BJ (cell line): ENCODE results near the gene NPC1L1. TPM values are rescaled to one million over a fixed set of nuclear protein-coding genes. Genes with fewer than 3 reads are reported as not detected.

Experiments
- CTCF ChIA-PET: fragments of 350-600 bp; formaldehyde crosslinking; extraction: SDS; loops from one replicate; lab custom pipeline; 2021; ENCODE audit warnings: antibody characterized with exemption, inconsistent platforms; lab: Yijun Ruan, JAX
- POLR2A ChIA-PET: fragments of 300-600 bp; sonication (Branson Sonifier 250); formaldehyde crosslinking; extraction: SDS; loops from one replicate; lab custom pipeline; 2021; ENCODE audit warnings: antibody characterized with exemption; lab: Charles Lee
- DNase-seq: peaks from one replicate; pipeline ENCODE4 v3.0.0-alpha.2; 2011; ENCODE audit warnings: low read depth
- H3K27me3 ChIP-seq: 2 replicates; pipeline ENCODE4 v1.6.0; 2011; ENCODE audit warnings: low read length; ENCODE audit not compliant: control insufficient read depth, insufficient read depth
- H3K36me3 ChIP-seq: 2 replicates; pipeline ENCODE4 v1.5.1; 2011; ENCODE audit warnings: low read length; ENCODE audit not compliant: control insufficient read depth, insufficient read depth
- H3K4me3 ChIP-seq: 2 replicates; pipeline ENCODE4 v1.5.1; 2011; ENCODE audit warnings: low read depth, mild to moderate bottlenecking, control low read depth, low read length
- polyA plus RNA-seq: library from polyadenylated mRNA; depleted of rRNA; stranded (reverse); fragments of >200 nt; gene quantifications from 2 replicates; pipeline ENCODE4 v1.2.3, GENCODE V29; 2011; rRNA removed
- small RNA-seq: library from RNA; depleted of rRNA; stranded (forward); fragments of <200 nt; gene quantifications from one replicate; pipeline ENCODE3, GENCODE V24; 2012; ENCODE audit warnings: low replicate concordance, low read depth; ENCODE audit not compliant: insufficient read length
- TF ChIP-seq, protein P1 (sequence below): IDR thresholded peaks from 2 replicates; pipeline ENCODE4 v1.5.1; 2011; ENCODE audit warnings: low read depth, mild to moderate bottlenecking, control low read depth, inconsistent platforms, low read length, moderate library complexity; ENCODE audit not compliant: insufficient read depth

NPC1L1 gene
- polyA plus RNA-seq, 1 experiment: not detected

DNA sequence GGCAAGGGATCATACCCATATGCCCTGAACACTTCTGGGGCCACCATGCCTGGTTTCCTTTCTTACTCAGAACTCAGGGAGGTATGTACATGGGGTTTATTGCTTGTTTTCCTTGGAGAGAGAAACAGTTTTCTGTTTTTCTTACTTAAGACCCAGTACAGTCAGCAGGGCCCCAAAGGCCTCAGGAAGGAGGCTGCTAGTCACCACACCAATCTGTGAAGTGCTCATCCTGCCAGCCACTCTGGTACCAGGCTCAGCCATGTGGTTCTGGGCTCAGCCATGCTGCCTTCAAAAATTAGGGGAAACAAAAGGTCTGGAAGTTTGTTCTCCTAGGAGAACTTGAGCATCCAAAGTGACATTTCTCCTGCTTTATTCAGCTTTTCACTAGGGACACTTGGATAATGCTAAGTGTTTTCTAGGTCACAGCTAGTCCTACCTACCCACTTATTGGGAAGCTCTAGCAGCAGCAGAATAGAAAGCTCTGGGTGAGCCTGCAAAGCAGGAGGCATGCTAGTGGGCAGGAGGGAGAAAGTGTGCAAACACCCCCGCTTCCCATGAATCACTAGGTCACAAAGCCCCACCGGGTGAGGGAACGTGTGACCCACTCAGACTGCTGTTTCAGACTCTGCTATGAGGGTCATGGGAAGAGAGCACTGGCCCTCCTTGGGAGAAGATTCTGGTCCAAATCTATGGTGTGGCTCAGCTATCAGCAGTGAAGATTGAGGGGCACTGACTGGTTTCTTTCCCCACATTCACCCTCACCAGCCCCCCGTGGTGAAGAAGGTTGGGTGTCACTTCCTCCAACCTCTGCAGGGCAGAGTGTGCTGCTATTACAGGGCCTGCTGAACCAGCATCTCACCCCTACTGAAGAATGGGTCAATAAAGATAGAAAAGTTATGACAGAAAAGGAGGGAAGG, 74.6 kb downstream of the NPC1L1 start:
- no peak overlapping the region for H3K4me3 ChIP-seq
- TF ChIP-seq, protein P1, sequence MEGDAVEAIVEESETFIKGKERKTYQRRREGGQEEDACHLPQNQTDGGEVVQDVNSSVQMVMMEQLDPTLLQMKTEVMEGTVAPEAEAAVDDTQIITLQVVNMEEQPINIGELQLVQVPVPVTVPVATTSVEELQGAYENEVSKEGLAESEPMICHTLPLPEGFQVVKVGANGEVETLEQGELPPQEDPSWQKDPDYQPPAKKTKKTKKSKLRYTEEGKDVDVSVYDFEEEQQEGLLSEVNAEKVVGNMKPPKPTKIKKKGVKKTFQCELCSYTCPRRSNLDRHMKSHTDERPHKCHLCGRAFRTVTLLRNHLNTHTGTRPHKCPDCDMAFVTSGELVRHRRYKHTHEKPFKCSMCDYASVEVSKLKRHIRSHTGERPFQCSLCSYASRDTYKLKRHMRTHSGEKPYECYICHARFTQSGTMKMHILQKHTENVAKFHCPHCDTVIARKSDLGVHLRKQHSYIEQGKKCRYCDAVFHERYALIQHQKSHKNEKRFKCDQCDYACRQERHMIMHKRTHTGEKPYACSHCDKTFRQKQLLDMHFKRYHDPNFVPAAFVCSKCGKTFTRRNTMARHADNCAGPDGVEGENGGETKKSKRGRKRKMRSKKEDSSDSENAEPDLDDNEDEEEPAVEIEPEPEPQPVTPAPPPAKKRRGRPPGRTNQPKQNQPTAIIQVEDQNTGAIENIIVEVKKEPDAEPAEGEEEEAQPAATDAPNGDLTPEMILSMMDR: no peak
- H3K27me3 ChIP-seq: no peaks in the 10 kb centered on the region
- no peaks in the 10 kb centered on the region for H3K36me3 ChIP-seq
- POLR2A ChIA-PET: no interaction called here
- DNase-seq: no peak
- CTCF ChIA-PET: interaction anchor here (2.6 to 4.2 kb wide), 2 partner anchors 118 to 225 kb away, joined by 6 to 10 read pairs; no protein-coding TSS in a partner anchor

DNA sequence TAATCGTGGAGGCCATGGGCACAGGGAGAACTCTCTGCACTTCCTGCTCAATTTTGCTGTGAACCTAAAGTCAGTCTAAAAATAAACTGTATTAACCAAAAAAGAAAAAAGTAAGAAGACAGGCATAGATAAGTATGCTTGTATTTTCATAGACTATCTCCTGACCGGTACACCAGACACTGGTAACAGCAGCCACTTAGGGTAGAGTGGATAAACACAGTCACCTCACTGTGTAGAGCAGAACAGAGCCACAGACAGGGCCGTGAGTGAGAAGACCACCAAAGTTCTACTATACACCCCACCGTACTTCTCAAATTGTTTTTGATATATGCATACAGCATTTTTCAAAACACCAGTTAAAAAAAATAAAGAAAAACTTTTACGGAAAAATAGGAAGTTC, 75.6 kb downstream of the NPC1L1 start:
- Histone ChIP-seq H3K27me3 (no peaks in the 10 kb centered on the region), H3K36me3 (no peaks in the 10 kb centered on the region), H3K4me3 (no peak overlapping the region)
- TF ChIP-seq, protein P1: no peak
- no peak for DNase-seq
- ChIA-PET POLR2A (no interaction called here), CTCF (interaction anchor here (0.6 to 4.2 kb wide), 3 partner anchors 31 to 224 kb away, joined by 3 to 10 read pairs (median 6); no protein-coding TSS in a partner anchor)

- ChIA-PET CTCF (interaction anchor here (0.7 to 3.8 kb wide), 10 partner anchors 9 to 222 kb away, joined by 3 to 16 read pairs (median 4); no protein-coding TSS in a partner anchor), POLR2A (no interaction called here)
- DNase-seq: no peak
- Histone ChIP-seq H3K27me3 (no peaks in the 10 kb centered on the region), H3K36me3 (no peaks in the 10 kb centered on the region), H3K4me3 (no peak overlapping the region)
- TF ChIP-seq, protein P1: peak; percentile 19; the same call in 1 of the 2 replicates
Measured at GRCh38 chr7:44463169-44463808, 77.8 kb downstream of the NPC1L1 start.

Small RNA genes within 50 kb of the gene (small RNA-seq; reads per million reads assigned to genes)
- not detected for gene RNU6-1097P

Other genes with a start within 250 kb of the NPC1L1 start
- gene CAMK2B, start 215.7 kb downstream of the NPC1L1 start, polyA plus RNA-seq: 0.05 and 0.10 TPM in 2 replicates
- gene NUDCD3, start 50.7 kb downstream of the NPC1L1 start, polyA plus RNA-seq: 78.2 and 82.8 TPM in 2 replicates
- gene DDX56, start 32.6 kb upstream of the NPC1L1 start, polyA plus RNA-seq: 56.8 and 77.3 TPM in 2 replicates
- gene TMED4, start 40.9 kb upstream of the NPC1L1 start, polyA plus RNA-seq: 75.7 and 80.9 TPM in 2 replicates
- 32.0 and 51.3 TPM in 2 replicates for gene OGDH, start 65.3 kb upstream of the NPC1L1 start, polyA plus RNA-seq
- gene ZMIZ2, start 207.5 kb upstream of the NPC1L1 start, polyA plus RNA-seq: 4.4 and 7.4 TPM in 2 replicates